Vagina (tissue), 2 donors: Measurements from ENCODE around the gene LRRC10B. TPM values are rescaled to one million over a fixed set of nuclear protein-coding genes. Genes with fewer than 3 reads are reported as not detected.

Experiments
- DNase-seq, 2 donors: peaks; one replicate each; pipeline ENCODE4 v3.0.0-alpha.2; 2017; ENCODE audit errors: extremely low spot score in 2 of 2
- H3K27ac ChIP-seq: fragments of 200-600 bp; sonication (generic); one replicate; pipeline ENCODE4 v1.5.1; 2019
- H3K27me3 ChIP-seq: fragments of 200-600 bp; sonication (generic); one replicate; pipeline ENCODE4 v1.5.1; 2019
- H3K36me3 ChIP-seq, 2 donors: fragments of 200-600 bp; sonication (generic); one replicate each; pipeline ENCODE4 v1.5.1; 2017 to 2019
- H3K4me1 ChIP-seq: fragments of 200-600 bp; sonication (generic); one replicate; pipeline ENCODE4 v1.5.1; 2019
- H3K4me3 ChIP-seq, 2 donors: fragments of 200-600 bp; sonication (generic); 1 replicate in 1 of 2; 2 replicates in 1 of 2; pipeline ENCODE4 v1.5.1; 2016 to 2019
- H3K9me3 ChIP-seq: fragments of 200-600 bp; sonication (generic); one replicate; pipeline ENCODE4 v1.5.1; 2019
- POLR2A ChIP-seq, 2 donors: fragments of 450-650 bp; IDR thresholded peaks; one replicate each; pipeline ENCODE4 v1.6.1; 2017; ENCODE audit warnings: antibody characterized with exemption in 2 of 2, mild to moderate bottlenecking in 2 of 2, moderate library complexity in 2 of 2
- POLR2AphosphoS5 ChIP-seq, 2 donors: sonication (generic); formaldehyde crosslinking; IDR thresholded peaks; one replicate each; pipeline ENCODE4 v1.9.0; 2017; ENCODE audit warnings: antibody characterized with exemption in 2 of 2, mild to moderate bottlenecking in 2 of 2, low read depth in 1 of 2; ENCODE audit not compliant: insufficient read depth in 1 of 2
- intact Hi-C: fragments of 100-400 bp; cut with DNase I; formaldehyde crosslinking; loops from one replicate; pipeline ENCODE4 v1.15.1; 2023
- total RNA-seq: library from RNA; depleted of rRNA; stranded (reverse); fragments of >200 nt; gene quantifications from one replicate; pipeline ENCODE4 v1.2.3, GENCODE V29; 2016
- TF ChIP-seq, protein P1 (sequence below), 3 experiments: fragments of 450-650 bp in 2 of 3; fragments of 200-600 bp in 1 of 3; sonication (generic) in 1 of 3; IDR thresholded peaks; one replicate each; pipeline ENCODE4 v1.5.1; 2017 to 2019; ENCODE audit warnings: antibody characterized with exemption in 3 of 3, mild to moderate bottlenecking in 2 of 3, moderate library complexity in 2 of 3

Gene LRRC10B
- total RNA-seq, 1 donor from 2014 or later = 0.74 TPM

- no peaks in the 10 kb centered on the region for H3K27me3 ChIP-seq
- intact Hi-C loops = no loop called here
- TF ChIP-seq, protein P1, sequence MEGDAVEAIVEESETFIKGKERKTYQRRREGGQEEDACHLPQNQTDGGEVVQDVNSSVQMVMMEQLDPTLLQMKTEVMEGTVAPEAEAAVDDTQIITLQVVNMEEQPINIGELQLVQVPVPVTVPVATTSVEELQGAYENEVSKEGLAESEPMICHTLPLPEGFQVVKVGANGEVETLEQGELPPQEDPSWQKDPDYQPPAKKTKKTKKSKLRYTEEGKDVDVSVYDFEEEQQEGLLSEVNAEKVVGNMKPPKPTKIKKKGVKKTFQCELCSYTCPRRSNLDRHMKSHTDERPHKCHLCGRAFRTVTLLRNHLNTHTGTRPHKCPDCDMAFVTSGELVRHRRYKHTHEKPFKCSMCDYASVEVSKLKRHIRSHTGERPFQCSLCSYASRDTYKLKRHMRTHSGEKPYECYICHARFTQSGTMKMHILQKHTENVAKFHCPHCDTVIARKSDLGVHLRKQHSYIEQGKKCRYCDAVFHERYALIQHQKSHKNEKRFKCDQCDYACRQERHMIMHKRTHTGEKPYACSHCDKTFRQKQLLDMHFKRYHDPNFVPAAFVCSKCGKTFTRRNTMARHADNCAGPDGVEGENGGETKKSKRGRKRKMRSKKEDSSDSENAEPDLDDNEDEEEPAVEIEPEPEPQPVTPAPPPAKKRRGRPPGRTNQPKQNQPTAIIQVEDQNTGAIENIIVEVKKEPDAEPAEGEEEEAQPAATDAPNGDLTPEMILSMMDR (IDR thresholded peaks at IDR 0.05) = no peak
- TF ChIP-seq POLR2AphosphoS5 (IDR thresholded peaks at IDR 0.05; ENCODE audit: insufficient read depth in 1 of 2, low read depth in 1 of 2) (no peak), POLR2A (IDR thresholded peaks at IDR 0.05) (no peak)
- H3K27ac ChIP-seq = no peak overlapping the region
- no peaks in the 10 kb centered on the region for H3K4me1 ChIP-seq
- no peak overlapping the region for H3K4me3 ChIP-seq
- no peak for DNase-seq
- no peaks in the 10 kb centered on the region for H3K9me3 ChIP-seq
- no peaks in the 10 kb centered on the region for H3K36me3 ChIP-seq
Observed at GRCh38 chr11:61524446-61524845, 15.9 kb downstream of the LRRC10B start.

GRCh38 chr11:61524963-61525587, 16.5 kb downstream of the LRRC10B start:
- Histone ChIP-seq H3K9me3 (no peaks in the 10 kb centered on the region), H3K4me3 (no peak overlapping the region), H3K27me3 (no peaks in the 10 kb centered on the region), H3K4me1 (no peaks in the 10 kb centered on the region), H3K36me3 (no peaks in the 10 kb centered on the region), H3K27ac (no peak overlapping the region)
- no peak for DNase-seq
- no peak for TF ChIP-seq POLR2AphosphoS5 (IDR thresholded peaks at IDR 0.05; ENCODE audit: insufficient read depth in 1 of 2, low read depth in 1 of 2)
- TF ChIP-seq POLR2A (IDR thresholded peaks at IDR 0.05) = no peak
- TF ChIP-seq, protein P1 (IDR thresholded peaks at IDR 0.05) = no peak
- intact Hi-C loops = no loop called here

- no peak overlapping the region for H3K4me3 ChIP-seq
- H3K27ac ChIP-seq = no peak overlapping the region
- no peaks in the 10 kb centered on the region for H3K27me3 ChIP-seq
- DNase-seq = no peak
- TF ChIP-seq POLR2A (IDR thresholded peaks at IDR 0.05) (no peak), POLR2AphosphoS5 (IDR thresholded peaks at IDR 0.05; ENCODE audit: insufficient read depth in 1 of 2, low read depth in 1 of 2) (no peak)
- TF ChIP-seq, protein P1 (IDR thresholded peaks at IDR 0.05) = no peak
- no peaks in the 10 kb centered on the region for H3K9me3 ChIP-seq
- intact Hi-C loops = no loop called here
- H3K4me1 ChIP-seq = no peaks in the 10 kb centered on the region
- H3K36me3 ChIP-seq = no peaks in the 10 kb centered on the region
Observed at GRCh38 chr11:61526229-61526628, 17.7 kb downstream of the LRRC10B start.

DNA sequence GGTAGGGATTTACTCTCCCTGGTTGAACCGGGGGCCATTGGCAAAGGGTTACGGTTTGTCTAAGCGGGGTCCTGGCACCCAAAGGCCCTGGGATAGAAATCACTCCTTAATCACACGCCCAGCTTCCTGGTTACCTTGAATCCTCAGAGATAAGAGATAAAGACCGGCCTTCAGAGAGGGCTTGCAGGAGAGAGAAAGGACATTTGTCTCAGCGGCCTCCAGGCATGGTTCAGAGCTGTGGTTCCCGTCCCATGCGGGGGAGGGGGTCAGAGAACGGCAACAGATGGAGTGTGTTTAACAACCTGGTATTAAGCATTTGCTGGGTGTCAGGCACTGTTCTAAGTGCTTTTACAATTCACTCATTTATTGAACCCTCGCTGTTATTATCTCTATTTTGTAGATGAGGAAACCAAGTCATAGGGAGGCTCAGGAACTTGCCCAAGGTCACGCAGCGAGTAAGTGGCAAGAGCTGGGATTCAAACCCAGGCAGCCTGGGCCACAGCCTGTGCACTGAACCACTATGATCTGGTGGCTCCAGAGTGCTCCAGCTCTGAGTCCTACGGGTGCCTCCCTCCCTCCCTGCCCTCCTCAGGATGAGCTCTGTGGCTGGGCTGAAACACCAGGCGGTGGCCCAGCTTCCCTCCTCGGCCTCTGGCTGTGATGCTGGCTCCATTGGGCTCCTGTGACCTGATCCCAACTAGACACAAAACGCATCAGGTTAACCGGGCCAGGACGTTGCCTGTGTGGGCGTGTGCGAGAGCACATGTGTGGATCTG, 18.6 kb downstream of the LRRC10B start:
- DNase-seq = no peak
- intact Hi-C loops = no loop called here
- no peaks in the 10 kb centered on the region for H3K36me3 ChIP-seq
- no peaks in the 10 kb centered on the region for H3K27me3 ChIP-seq
- TF ChIP-seq POLR2A (IDR thresholded peaks at IDR 0.05) = no peak
- H3K9me3 ChIP-seq = no peaks in the 10 kb centered on the region
- H3K4me1 ChIP-seq = no peaks in the 10 kb centered on the region
- no peak overlapping the region for H3K27ac ChIP-seq
- H3K4me3 ChIP-seq = no peak overlapping the region

GRCh38 chr11:61528114-61528513, 19.6 kb downstream of the LRRC10B start:
- no peak for DNase-seq
- no peak overlapping the region for H3K4me3 ChIP-seq
- no peaks in the 10 kb centered on the region for H3K27me3 ChIP-seq
- intact Hi-C loops = no loop called here
- no peaks in the 10 kb centered on the region for H3K4me1 ChIP-seq
- no peaks in the 10 kb centered on the region for H3K36me3 ChIP-seq
- no peak for TF ChIP-seq POLR2A (IDR thresholded peaks at IDR 0.05)
- TF ChIP-seq, protein P1 (IDR thresholded peaks at IDR 0.05) = no peak
- no peak for TF ChIP-seq POLR2AphosphoS5 (IDR thresholded peaks at IDR 0.05; ENCODE audit: insufficient read depth in 1 of 2, low read depth in 1 of 2)
- H3K27ac ChIP-seq = no peak overlapping the region
- H3K9me3 ChIP-seq = no peaks in the 10 kb centered on the region
